Activated effector memory CD4-positive, alpha-beta T cell treated with Interleukin-2 at 50 U/mL for 16 hours (primary cell): ENCODE measurements around the gene CCNB1.
A peak's percentile ranks its signal among the peaks of the same experiment; 100 is the strongest.
"Not testable (repeated sequence)": the region's sequence is repeated elsewhere in the genome, so short reads cannot be mapped to it uniquely, and the experiment has no call there.

ENCODE experiments used
- DNase-seq: peaks from one replicate; pipeline ENCODE4 v3.0.0-alpha.2; 2020

The CCNB1 gene

GRCh38 chr5:69187342-69187741, 20.4 kb downstream of the CCNB1 start:
- no peak for DNase-seq

DNA sequence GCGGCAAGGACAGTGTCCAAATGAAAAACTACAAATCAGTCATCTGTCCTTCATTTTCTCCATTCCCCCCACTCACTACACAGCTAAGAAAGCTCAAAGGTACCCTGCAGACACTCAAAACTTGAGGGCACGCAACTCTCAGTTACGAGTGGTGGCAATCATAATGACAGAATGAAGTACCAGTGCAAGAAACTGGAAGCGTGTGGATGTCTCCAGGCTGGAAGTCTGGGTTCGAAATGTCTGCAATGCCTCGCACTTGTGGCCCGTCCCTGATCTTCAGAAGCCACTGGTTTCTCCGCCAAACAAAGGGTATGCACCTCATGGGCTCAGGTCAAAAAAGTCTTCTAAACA, 21.8 kb downstream of the CCNB1 start:
- no peak for DNase-seq

GRCh38 chr5:69189162-69190086, 22.5 kb downstream of the CCNB1 start, which contains the start of gene CENPH:
Gene CENPH (plus strand): TSS chr5:69189583. CDS start chr5:69189635, 52 bp downstream.
- peak; percentile 86 for DNase-seq

DNA sequence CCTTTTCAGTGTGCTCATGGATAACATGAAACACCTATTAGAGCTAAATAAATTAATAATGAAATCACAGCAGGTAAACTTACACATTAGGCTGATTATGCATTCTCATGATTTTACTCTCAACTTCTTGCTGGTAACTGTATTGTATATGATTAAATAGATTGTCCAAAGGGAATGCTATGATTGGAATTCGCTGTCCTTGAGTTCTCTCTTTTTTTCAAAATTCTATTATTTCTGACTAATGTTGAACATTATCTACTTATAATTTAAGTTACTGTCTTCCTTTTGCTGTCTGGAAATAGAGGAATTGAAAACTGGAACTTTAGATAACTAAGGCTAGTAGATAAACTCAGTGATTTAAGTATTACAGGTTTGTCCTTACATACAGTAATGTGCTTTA, 35.5 kb downstream of the CCNB1 start:
- no peak for DNase-seq

- no peak for DNase-seq
Measured at GRCh38 chr5:69206528-69207190, 39.7 kb downstream of the CCNB1 start.

GRCh38 chr5:69209602-69210001, 42.7 kb downstream of the CCNB1 start:
- DNase-seq: no peak

- no peak for DNase-seq
Measured at GRCh38 chr5:69211200-69211599, 44.2 kb downstream of the CCNB1 start.

DNA sequence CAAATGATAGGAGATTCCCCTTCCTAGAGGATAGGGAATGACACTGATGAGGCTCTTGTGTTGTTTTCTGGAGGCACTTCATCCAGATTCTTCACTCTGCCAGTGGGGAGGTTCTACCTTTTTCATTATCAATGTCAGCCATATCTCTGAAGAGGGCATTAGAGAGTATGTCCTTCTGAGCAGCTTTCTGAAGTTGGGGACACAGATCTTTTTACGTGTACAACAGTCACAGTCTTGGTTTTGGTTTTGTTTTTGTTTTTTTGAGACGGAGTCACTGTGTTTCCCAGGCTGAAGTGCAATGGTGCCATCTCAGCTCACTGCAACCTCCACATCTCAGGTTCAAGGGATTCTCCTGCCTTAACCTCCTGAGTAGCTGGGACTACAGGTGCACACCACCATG, 45.1 kb downstream of the CCNB1 start:
- no peak for DNase-seq

DNA sequence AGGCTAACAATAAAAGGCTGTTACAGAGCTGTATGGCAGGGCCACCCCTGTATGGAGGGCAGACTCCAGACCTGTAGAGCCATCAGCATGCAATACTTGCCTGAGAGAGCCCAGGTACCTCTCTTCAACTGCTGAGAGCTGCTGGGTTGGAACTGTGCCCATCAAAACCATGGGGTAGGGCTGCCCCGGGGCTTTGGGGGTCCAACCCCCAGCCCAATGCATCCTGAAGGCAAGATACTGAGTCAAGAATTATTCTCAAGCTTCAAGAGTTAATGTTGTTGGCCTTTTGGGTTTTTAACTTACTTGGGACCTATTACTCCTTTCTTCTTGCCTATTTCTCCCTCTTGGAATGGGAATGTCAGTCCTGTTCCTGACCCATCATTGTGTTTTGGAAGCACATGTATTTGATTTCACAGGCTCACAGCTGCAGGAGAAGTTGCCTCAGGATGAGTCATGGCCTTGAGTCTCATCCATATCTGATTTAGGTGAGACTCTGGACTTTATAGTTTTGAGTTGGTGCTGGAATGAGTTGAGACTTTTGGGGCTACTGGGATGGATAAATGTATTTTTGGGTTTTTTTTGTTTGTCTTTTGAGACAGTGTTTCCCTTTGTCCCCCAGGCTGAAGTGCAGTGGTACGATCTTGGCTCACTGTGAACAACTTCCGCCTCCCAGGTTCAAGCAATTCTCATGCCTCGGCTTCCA, 46.7 kb downstream of the CCNB1 start:
- DNase-seq: no peak

- no peak for DNase-seq
Measured at GRCh38 chr5:69217151-69217511, 50.2 kb downstream of the CCNB1 start.

- peak; percentile 91 for DNase-seq
Measured at GRCh38 chr5:69217548-69218526, 50.9 kb downstream of the CCNB1 start.

DNA sequence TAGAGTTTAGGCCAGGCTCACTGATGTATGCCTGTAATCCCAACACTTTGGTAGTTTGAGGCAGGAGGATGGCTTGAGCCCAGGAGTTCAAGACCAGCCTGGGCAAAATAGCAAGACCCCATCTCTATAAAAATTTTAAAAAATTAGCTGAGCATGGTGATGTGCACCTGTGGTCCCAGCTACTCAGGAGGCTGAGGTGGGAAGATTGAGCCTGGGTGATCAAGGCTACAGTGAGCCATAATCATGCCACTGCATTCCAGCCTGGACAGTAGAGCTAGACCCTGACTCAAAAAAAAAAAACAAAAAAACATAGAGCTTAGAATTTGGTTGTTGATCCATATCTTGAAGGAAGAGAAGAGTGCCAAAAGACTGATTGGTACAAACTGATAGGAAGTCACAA, 53.0 kb downstream of the CCNB1 start:
- no peak for DNase-seq

DNA sequence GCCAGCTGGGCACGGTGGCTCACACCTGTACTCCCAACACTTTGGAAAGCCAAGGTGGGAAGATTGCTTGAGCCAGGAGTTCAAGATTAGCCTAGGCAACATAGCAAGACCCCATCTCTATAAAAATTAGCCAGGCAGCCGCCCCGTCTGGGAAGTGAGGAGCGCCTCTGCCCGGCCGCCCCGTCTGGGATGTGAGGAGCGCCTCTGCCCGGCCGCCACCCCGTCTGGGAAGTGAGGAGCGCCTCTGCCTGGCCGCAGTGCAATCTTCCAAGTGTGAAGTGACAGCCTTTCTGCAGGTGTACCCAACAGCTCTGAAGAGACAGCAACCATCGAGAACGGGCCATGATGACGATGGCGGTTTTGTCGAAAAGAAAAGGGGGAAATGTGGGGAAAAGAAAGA, 53.4 kb downstream of the CCNB1 start:
- DNase-seq: not testable (repeated sequence)

GRCh38 chr5:69220833-69221232, 53.9 kb downstream of the CCNB1 start:
- DNase-seq: not testable (repeated sequence)

DNA sequence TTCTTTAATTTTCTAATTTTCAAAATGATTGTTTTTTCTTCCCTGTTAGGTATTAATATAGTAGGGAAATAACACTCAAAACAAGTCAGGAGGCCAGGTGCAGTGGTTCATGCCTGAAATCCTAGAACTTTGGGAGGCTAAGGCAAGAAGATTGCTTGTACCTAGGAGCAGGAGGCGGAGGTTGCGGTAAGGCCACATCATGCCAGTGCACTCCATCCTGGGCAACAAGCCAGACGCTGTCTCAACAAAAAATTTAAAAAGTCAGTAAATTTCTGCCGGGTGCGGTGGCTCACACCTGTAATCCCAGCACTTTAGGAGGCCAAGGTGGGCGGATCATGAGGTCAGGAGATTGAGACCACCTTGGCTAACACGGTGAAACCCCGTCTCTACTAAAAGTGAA, 57.6 kb downstream of the CCNB1 start:
- DNase-seq: no peak

DNA sequence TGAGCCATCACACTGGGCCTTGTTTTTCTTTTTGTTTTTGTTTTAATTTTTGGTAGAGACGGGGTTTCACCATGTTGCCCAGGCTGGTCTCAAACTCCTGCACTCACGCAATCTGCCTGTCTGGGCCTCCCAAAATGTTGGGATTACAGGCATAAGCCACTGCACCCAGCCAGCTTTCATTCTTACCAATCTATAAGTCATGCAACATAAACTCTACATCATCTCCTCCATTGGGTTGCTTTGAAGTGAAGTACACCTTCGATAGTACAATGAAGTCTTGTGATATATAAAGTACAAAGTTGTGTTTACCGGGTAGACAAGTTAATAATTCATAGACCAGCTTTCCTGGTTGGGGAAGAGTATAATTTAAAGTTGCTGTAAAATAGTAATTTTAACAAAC, 58.9 kb downstream of the CCNB1 start:
- DNase-seq: no peak
